GM19099 (cell line): Measurements from ENCODE around the gene RPL11.

Experiments
- POLR2A ChIP-seq: IDR thresholded peaks from 3 replicates; pipeline ENCODE4 v1.6.1; 2011; ENCODE audit warnings: low read depth; ENCODE audit not compliant: insufficient read length; ENCODE audit errors: extremely low read depth

Gene RPL11

DNA sequence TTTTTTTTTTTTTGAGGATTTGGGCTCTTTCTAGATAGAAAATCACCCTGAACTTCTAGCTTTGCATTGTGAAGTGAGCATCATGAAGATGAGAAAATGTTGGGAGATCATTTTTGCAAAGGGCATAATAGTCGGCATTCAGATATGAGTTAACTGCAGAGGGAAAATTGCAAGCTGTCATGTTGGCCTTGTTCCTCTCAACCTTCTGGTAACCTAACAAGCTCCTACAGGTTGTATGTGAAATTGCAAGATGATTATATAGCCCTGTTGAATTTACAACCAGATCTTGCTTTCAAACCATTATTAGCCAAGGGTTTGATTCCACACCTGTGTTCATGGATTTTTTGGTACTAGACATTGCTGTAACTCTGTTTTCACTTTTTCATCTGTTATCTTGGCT is 53.9 kb downstream of the RPL11 start:
- no peak for TF ChIP-seq POLR2A
